ENCODE measurements around the gene PGAM2.
A peak's percentile ranks its signal among the peaks of the same experiment; 100 is the strongest.

The PGAM2 gene

DNA sequence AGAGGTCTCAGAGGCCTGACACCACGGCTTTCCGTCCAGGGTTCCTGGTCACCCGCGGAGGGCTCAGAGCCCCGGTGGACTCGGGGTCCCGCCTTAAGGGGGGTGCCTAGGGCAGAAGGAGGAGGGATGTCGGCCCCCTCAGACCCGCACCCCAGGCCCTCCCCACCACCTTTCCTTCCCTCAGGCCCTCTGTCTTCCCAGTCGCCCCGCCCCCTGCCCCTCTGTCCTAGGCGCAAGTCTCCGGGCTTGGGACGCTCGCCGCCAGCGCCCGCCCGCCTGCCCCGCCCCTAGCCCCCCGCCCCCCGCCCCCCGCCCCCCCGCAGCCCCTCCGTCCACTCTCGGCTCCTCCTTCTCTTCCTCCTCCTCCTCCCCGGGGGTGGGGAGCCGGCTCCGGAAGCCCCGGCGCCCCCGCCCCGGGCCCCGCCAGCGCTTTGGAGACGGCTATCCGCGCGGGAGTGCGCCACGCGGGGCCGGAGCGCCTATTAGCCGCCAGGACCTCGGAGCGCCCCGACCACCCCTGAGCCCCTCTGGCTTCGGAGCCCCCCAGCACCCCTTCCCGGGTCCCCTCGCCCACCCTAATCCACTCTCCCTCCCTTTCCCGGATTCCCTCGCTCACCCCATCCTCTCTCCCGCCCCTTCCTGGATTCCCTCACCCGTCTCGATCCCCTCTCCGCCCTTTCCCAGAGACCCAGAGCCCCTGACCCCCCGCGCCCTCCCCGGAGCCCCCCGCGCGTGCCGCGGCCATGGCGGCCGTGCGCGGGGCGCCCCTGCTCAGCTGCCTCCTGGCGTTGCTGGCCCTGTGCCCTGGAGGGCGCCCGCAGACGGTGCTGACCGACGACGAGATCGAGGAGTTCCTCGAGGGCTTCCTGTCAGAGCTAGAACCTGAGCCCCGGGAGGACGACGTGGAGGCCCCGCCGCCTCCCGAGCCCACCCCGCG, 38.8 kb upstream of the PGAM2 start, which contains the start of gene AEBP1:
Gene AEBP1, plus strand, starts transcription at position 423 of the 937 bp plus-strand sequence. Its CDS starts 321 bp downstream, at position 744.
- peak; percentile 77 for DNase-seq (ENCODE audit: low spot score)

DNA sequence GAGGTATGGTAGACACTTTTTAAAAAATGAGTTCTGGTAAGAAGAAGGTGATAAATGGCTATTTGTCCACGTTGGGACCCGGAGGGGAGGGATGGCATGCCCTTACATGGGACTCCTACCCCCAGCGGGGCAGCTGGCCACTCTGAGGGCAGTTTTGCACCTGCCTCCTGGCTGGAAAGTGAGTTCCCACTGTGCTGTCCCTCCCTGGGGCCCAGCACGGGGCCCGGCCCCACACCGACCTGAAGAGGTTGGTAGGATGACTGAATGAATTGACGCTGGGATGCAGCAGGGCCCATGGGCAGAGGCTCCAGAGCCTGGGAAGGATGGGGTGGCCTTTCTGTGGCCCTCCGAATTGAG, 38.2 kb upstream of the PGAM2 start:
- no peak for DNase-seq (ENCODE audit: low spot score)

DNA sequence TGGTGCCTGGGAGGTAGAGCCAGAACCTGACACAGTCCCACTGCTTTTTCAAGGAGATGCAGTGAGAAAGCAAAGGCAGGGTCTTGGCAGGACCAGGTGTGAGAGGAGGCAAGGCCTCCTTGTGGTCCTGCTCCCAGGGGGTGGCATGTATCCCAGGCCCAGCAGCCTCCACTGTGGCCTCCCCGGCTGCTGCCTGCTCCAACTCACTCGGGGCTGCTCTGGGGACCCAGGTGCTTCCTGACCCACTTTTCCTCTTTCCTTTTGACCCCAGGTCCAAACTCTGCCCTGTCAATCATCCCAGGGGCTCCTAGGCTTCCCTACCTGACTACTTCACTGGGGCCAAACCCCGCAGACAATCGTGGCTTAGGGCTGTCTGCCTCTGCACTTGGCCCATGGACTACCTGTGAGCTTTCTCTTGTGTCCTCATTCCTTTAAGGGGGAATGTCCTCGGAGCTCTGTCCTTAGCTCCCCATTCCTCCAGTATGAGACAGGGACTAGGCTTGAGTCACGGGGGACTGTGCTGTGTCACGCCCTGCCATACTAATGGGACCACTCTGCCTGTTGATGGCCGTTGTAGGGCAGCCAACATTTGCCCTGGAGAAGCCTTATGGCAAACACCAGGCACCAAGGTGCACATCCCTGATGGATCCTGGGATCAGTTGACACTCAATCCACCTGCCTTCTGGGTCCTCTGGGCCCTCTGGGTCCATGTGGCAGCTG, 37.6 kb upstream of the PGAM2 start:
- DNase-seq (ENCODE audit: low spot score), result no peak

DNA sequence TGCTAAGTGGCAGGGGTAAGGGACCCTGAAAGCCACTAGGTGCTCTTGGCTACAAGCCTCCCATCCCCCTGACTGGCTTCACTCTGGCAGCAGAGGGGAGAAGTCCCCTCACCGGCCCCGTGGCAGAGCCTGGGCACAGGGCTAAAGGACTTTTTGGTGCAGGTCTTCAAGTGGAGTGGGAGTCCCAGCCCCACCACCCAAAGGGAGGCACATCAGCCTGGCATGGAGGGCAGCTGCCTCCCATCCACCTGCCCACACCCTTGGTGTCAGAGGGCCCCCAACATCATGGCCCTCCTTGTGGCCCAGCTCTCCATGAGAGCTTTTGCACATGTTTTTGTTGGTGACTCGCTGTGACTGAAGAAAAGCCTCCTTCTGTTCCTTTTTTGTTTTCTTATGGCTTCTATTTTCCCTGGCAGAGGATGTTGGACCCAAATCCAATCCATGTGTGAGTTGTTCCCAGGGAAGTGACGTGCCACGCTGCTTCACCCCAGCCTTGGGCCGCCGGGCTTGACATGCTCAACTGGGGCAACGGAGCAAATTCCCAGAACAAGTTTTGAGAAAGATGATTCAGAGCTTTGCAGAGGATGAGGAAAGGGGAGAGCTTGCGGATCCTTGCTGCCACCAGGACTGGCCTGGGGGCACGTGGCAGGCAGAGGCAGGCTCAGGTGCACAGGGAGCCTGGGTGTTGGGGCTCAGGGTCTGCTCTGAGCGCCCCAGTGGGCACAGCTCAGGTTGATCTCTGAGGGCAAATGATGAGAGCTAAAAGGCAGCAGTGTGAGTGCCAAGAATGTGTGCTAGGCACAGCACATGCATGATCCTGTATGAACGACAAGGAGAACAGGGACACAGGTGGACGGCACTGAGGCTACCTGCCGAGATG, 36.8 kb upstream of the PGAM2 start:
- DNase-seq (ENCODE audit: low spot score), result no peak

DNA sequence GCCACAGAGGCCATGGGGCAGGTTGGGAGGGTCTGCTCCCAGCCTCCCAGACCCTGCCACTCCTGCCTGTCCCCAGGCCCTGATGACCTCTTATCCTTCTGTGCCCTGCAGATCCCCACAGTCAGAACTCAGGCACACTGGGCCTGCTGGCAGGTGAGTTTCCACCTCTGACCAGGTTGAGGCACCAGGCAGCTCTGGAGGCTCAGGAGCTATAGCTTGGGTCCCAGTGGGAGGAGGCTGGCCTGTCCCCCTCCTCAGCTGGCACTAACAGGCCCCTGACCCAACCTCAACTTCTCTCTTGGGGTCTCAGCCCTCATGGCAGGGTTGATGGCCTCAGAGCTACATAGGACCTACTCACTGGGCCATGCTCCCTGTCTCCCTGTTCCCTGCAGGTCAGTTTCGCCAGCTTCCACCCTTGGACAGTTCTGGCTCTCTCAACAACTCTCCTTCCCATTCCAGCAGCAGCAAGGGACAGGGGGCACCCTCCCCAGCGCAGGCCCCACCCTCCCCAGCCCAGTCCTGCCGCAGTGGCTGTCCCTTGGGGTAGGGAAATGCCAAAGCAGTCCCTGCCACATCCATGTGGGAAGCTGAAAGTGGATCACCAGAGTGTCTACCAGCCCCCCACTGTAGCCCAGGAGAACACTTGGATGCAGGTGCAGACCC, 36.1 kb upstream of the PGAM2 start:
- DNase-seq (ENCODE audit: low spot score), result no peak

DNA sequence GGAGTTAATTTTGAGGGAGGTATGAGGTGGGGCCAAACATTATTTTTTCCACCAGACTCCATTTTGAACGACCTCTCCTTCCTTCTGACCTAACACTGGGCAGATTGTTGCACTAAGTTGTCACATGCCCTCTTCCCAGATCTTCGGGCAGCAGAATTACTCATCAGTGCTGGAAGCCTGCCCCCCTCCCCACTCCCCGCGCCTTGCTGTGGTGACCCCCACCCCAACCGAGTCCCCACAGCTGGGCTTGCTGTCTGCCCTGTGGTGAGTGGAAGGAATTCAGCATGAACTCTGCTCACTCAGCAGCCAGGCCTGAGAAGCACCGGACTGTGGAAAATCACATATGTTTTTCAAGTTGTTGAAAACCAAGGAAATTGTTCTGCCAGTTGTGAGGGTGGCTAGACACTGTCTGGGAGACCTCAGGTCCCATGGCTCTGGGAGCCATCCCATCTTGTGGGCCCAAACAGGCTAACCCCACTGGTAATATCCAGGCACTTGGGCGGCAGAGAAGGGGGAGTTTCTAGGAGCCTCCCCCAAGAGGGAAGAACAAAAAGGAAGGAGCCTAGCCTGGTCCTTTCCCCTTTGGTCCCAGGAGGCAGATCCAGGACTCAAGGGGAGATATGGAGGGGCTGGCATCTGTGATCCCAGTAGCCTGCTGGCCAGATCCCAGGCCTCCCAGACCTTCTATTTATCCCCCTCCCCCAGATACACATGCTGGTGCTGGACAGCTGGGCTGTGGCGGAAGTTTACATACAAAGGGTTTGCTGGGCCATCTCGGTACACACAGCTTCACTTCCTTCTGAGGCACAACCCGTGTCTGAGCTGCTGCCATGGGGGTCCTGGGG, 35.3 kb upstream of the PGAM2 start:
- no peak for DNase-seq (ENCODE audit: low spot score)

DNA sequence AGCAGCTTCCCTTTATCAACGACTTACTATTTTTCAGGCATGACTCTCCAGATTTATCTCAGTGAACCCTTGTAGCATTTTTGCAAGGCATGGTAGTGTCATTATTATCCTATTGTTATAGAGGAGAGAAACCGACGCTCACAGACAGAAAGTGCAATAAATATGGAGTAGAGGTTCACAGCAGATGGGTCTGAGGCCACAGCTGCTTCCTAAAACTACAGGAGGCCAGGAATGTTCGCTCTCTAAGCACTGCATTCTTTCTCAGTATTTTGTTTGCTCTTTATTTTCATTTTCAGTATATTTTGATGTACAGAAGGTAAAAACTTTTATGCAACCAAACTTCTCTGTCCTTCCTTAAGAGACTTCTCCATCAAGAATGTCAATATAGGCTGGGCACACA, 34.3 kb upstream of the PGAM2 start:
- no peak for DNase-seq (ENCODE audit: low spot score)

DNA sequence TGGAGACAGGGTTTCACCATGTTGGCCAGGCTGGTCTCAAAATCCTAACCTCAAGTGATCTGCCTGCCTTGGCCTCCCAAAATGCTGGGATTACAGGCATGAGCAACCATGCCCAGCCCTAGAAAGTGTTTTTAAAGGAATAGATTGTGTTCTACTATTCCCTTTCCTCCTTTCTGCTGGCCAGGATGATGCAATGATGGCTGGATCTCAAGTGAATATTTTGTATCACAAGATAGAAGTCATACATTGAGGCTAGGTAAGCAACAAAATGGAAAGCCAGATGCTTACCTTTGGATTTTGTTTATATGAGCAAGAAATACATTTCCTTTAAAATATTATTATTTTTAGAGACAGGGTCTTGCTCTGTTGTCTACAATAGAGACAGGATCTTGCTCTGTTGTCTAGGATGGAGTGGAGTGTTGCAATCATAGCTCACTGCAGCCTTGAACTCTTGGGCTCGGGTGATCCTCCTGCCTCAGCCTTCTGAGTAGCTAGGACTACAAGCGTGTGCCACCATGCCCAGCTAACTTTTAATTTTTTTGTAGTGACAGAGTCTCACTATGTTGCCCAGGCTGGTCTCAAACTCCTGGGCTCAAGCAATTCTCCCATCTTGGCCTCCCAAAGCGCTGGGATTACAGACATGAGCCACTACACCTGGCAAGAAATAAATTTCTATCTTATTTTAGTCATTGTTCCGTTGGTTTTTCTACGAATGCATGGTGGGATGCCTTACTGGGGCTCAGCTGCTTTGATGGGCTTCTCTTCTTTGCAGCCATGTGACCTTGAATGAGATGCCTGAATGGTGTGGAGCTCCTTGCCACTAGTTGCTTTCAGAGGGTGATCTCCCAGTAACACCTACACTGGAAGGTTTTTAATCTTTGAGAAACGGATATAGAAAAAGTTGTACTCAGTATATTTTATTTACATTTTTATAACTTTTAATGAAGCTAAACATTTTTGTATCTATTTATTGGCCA, 33.0 kb upstream of the PGAM2 start:
- DNase-seq (ENCODE audit: low spot score), result no peak

DNA sequence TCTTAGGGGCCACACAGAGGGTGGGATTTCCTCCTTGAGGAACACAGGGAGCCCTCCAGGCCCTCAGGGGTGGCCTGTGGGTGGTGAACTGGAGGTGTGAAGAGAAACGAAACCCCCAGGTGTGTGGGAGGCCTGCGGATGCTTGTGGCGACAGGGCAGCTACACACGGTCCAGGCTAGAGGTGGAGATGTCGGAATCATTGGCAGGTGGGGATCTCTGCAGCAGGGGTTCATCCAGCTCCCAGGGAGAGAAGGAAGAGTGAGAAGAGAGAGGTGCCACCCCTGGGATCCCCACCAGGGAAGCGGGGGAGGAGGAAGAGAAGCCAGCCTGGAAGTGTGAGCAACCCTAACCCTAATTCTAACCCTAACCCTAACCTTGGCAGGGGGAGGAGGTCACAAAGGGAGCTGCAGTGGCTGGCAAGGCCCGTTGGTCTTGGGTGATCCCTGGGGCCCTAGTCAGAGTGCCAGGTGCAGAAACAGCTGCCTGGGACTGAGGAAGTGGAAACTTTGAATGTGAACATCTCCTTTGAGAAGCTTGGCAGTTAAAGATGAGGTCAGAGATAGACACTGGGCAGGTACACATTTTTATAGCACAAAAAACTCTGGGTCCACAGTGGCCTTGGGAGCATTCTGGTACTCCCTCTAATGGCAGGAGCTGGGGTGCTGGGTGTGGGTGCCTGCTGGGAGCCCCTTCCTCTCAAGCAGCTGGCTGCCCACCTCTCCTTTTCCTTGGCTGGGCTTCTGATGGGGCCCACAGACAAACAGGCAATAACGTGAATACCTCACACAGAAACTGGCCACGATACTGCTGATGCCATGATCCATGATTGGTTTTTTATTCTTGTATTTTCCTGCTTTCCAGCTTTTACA, 31.9 kb upstream of the PGAM2 start:
- DNase-seq (ENCODE audit: low spot score), result no peak

DNA sequence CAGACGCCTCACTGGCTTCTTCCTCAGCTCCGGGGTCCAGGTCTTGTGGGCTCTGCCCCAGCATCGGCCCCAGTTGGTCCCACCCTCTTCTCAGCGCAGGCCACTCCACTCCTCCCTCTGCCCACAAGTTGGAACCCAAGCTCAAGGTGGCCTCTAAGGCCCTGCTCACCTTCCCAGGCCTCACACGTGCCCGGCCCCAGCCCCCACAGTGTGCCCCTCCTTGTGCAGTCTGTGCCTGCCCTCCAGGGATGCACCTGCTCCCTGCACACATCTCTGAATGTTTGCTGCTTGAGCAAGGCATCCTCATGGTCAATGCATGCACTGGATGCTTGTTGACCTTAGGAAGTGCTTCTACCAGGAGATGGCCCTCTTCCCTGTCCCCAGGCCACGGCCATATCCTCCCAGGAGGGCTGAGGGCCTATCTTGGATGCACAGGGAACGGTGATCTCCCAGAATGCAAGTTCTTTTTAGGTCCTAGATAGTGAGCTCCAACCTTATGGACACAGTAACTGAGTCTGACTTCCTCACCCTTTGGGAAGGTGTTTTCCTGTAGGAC, 31.0 kb upstream of the PGAM2 start:
- no peak for DNase-seq (ENCODE audit: low spot score)

DNA sequence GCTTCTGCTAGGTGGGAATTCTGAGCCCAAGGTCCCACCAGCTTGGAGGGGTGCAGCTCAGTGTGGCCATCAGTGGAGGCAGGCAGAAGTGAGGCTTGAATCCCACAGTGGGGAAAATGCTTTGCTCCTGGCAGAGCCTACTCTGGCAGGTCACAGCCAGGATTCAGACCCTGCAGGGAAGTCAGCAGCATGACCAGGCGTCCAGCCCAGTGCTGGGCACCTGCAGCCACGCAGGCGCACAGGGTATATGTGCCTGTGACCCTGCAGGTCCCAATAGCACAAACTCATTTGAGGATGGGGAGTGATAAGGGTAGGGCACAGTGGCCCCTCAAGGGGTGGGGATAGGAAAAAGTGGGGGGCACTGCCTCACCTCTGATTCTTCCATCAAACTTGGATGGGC, 30.4 kb upstream of the PGAM2 start:
- no peak for DNase-seq (ENCODE audit: low spot score)

DNA sequence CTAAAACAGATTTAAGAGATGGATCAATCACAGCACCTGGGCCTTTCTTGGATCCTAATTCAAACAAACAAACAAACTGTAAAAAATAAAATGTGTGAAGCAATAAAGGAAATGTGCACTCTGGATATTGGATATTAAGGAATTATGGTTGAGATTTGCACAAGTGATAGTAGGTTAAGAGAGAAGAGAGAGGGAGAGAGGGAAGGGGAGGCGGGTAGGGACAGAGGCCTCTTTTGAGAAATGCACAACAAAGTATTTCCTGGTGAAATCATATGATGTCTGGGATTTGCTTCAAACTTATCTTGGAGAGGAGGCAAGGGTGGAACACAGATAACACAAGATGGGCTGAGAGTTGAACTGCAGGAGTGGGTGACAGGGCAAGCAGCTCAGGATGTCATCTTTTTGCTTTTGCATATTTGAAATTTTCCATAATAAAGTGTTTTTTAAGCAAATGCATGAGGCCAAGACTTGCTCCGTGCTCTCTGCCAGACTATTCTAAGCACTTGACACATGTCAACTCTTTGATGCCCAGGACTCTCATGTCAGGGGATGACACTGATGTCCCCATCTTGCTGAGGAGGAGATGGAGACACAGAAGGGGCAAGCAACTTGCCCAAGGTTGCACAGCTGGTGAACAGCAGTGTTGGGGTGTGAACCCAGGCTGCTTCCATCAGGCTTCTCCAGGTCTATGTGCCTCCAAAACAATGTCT, 29.7 kb upstream of the PGAM2 start:
- DNase-seq (ENCODE audit: low spot score), result no peak

DNA sequence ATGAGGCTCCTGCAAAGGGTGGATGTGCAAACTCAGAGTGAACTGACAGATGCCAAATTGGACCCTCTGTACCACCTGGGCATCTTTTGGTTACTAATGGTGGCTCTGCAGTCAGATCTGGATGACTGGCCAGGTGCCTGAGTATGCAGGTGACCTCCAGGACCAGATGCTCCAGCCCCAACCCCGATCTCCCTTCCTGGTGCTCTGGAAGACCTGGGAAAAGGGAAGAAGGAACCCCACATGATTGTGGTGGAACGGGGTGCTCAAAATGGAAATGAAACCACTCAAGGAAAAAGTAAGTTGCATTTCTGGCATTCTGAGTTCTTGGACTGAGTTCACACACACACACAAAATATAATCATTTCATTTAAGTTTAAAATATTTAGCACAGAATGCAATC, 29.0 kb upstream of the PGAM2 start:
- DNase-seq (ENCODE audit: low spot score), result no peak

DNA sequence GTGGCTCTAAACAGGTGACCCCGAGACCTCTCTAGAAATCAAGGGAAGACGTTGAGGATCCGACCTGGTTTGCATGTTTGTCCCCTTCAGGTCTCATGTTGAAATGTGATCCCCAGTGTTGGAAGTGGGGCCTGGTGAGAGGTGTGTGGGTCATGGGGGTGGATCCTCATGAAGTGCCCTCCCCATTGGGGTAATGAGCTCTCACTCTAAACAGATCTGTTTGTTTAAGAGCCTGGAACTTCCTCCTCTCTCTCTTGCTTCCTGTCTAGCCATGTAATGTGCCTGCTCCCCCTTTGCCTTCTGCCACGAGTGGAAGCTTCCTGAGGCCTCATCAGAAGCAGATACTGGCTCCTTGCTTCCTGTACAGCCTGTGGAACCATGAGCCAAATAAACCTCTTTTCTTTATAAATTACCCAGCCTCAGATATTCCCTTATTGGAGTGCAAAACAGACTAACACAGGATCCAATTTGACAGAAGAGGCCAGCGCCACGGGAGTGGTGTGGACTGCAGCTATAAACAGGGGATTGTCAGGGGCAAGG, 27.8 kb upstream of the PGAM2 start:
- DNase-seq (ENCODE audit: low spot score), result no peak

DNA sequence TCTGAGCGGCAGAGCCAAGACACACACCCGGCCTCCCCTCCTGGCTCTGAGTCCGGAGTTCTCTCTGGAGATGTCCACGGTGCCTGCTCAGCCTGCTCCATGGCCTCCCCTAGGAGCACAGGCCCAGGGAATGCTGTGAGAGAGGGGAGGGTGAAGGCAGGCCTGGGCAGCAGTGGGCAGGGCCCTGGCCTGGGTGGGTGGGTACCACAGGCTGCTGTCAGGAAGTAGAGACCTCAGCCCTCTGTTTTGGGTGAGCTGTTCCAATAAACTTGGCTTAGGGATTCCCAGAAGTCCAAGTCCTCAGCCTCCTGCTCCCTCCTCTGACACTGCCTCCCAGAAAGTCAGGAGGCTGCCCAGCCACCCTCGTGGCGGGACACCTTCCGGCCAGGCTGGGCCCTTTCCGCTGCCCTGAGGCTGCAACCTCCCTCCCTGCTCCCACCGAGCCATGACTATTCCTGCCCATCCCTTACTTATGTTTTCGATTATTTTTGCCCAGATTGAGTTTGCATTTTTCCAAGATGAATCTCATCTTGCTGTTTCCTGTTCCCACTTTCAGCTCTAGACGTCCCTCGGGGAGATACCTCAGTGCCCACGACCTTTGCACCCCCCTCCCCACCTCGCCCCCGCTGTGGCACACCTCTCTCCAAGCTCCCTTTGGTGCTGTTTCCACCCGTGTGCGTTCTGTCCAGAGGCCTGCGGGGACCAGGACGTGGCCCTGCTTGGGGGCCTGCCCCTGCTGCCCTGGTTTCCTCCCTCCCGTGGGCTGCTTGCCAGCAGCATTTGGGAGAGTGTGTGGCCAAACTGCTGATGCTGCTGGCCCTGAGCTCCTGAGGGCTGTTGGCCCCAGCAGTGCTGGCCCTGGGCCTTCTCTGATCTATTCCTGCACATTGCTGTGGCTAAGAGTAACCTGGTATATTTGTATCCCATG, 22.8 kb upstream of the PGAM2 start:
- DNase-seq (ENCODE audit: low spot score), result no peak

DNA sequence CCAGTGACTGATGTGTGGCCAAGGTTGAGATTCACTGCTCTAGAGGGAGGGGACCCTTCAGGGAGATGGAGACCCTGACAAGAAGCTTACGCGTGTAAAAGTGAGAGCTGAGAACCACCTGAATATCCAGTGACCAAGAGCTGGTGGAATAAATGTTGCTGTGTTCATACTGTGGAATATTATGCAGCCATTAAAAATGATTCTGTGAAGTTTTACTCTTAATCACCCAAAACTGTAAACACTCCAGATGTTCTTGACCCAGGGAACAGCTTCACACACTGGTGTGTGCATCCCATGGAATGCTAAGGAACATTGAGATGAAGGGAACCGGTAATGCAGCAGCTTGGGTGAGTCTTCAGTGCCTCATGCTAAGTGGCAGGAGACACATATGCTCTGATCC, 21.3 kb upstream of the PGAM2 start:
- DNase-seq (ENCODE audit: low spot score), result no peak
